IMR-90 (cell line): ENCODE measurements around the gene TTLL8. TPM values are rescaled to one million over a fixed set of nuclear protein-coding genes. Genes with fewer than 3 reads are reported as not detected.

ENCODE experiments used
- ATAC-seq: fragments of 200-7000 bp; cut with Tn5 transposase; 2 replicates; pipeline ENCODE4 v1.9.1; 2020; ENCODE audit warnings: low read depth, mild to moderate bottlenecking, moderate library complexity
- BruUV-seq: library from RNA; stranded (reverse); fragments of 400-500 nt; replicated peaks from 2 replicates; lab custom pipeline; 2021; lab: Mats Ljungman, UMichigan
- CTCF ChIA-PET: fragments of 300-600 bp; formaldehyde crosslinking; extraction: SDS; loops from one replicate; lab custom pipeline; 2021; ENCODE audit warnings: antibody characterized with exemption; lab: Yijun Ruan, JAX
- POLR2A ChIA-PET: fragments of 300-600 bp; sonication (Branson Sonifier 250); formaldehyde crosslinking; loops from one replicate; lab custom pipeline; 2022; ENCODE audit warnings: antibody characterized with exemption; ENCODE audit not compliant: unreplicated experiment; lab: Charles Lee
- DNase-seq: peaks from one replicate; pipeline ENCODE4 v3.0.0; 2013
- H2AFZ ChIP-seq: replicated peaks from 2 replicates; pipeline ENCODE3; 2013; ENCODE audit warnings: low read length, mild to moderate bottlenecking; ENCODE audit not compliant: poor library complexity
- H2AK5ac ChIP-seq: 2 replicates; pipeline ENCODE4 v1.6.1; 2013; ENCODE audit warnings: low read depth, low read length, inconsistent platforms
- H2AK9ac ChIP-seq: replicated peaks from 2 replicates; pipeline ENCODE3; 2013; ENCODE audit warnings: mild to moderate bottlenecking, low read depth, low read length, moderate library complexity; ENCODE audit not compliant: poor library complexity
- H2BK120ac ChIP-seq: 2 replicates; pipeline ENCODE4 v1.6.1; 2013; ENCODE audit warnings: low read depth, low read length, inconsistent platforms
- H2BK15ac ChIP-seq: 3 replicates; pipeline ENCODE4 v1.6.1; 2013; ENCODE audit warnings: low read depth, low read length, inconsistent platforms
- H2BK20ac ChIP-seq: 2 replicates; pipeline ENCODE4 v1.6.1; 2013; ENCODE audit warnings: low read depth, mild to moderate bottlenecking, inconsistent platforms, low read length, moderate library complexity
- H2BK5ac ChIP-seq: 2 replicates; pipeline ENCODE4 v1.6.1; 2013; ENCODE audit warnings: mild to moderate bottlenecking, low read depth, low read length, inconsistent platforms; ENCODE audit not compliant: poor library complexity, severe bottlenecking
- H3K14ac ChIP-seq: replicated peaks from 2 replicates; pipeline ENCODE4 v1.6.1; 2013; ENCODE audit warnings: low read depth, low read length, inconsistent platforms
- H3K18ac ChIP-seq: 2 replicates; pipeline ENCODE4 v1.6.1; 2013; ENCODE audit warnings: low read depth, low read length, control low read depth
- H3K23ac ChIP-seq: 2 replicates; pipeline ENCODE4 v1.6.1; 2013; ENCODE audit warnings: low read depth, low read length, inconsistent platforms
- H3K27ac ChIP-seq: 2 replicates; pipeline ENCODE4 v1.5.1; 2013; ENCODE audit warnings: mild to moderate bottlenecking, control low read depth, low read length; ENCODE audit not compliant: insufficient read depth
- H3K27me3 ChIP-seq: 2 replicates; pipeline ENCODE4 v1.6.1; 2013; ENCODE audit warnings: low read length; ENCODE audit not compliant: control insufficient read depth, insufficient read depth
- H3K36me3 ChIP-seq: 2 replicates; pipeline ENCODE4 v1.6.1; 2013; ENCODE audit warnings: low read length, mixed read lengths; ENCODE audit not compliant: control insufficient read depth, insufficient read depth
- H3K4ac ChIP-seq: 2 replicates; pipeline ENCODE4 v1.6.1; 2013; ENCODE audit warnings: low read depth, low read length, inconsistent platforms
- H3K4me1 ChIP-seq: 2 replicates; pipeline ENCODE4 v1.6.1; 2013; ENCODE audit warnings: low read length, mixed read lengths; ENCODE audit not compliant: control insufficient read depth, insufficient read depth
- H3K4me2 ChIP-seq: 2 replicates; pipeline ENCODE4 v1.6.1; 2013; ENCODE audit warnings: low read depth, mild to moderate bottlenecking, control low read depth, low read length, moderate library complexity
- H3K4me3 ChIP-seq: 2 replicates; pipeline ENCODE4 v1.5.1; 2013; ENCODE audit warnings: low read depth, mild to moderate bottlenecking, control low read depth, low read length, moderate library complexity; ENCODE audit not compliant: insufficient read depth
- H3K56ac ChIP-seq: 2 replicates; pipeline ENCODE4 v1.6.1; 2013; ENCODE audit warnings: low read length, inconsistent platforms; ENCODE audit not compliant: insufficient read depth; ENCODE audit errors: extremely low read depth
- H3K79me1 ChIP-seq, 2 experiments: 2 replicates each; pipeline ENCODE4 v1.6.1; 2013; ENCODE audit warnings: low read length in 2 of 2, inconsistent platforms in 1 of 2, low read depth in 1 of 2
- H3K9ac ChIP-seq: 2 replicates; pipeline ENCODE4 v1.6.1; 2013; ENCODE audit warnings: low read depth, low read length, control low read depth
- H3K9me1 ChIP-seq: 2 replicates; pipeline ENCODE4 v1.6.1; 2013; ENCODE audit warnings: low read length, inconsistent platforms; ENCODE audit not compliant: insufficient read depth
- H3K9me3 ChIP-seq: 2 replicates; pipeline ENCODE4 v1.6.1; 2013; ENCODE audit warnings: low read length; ENCODE audit not compliant: control insufficient read depth, insufficient read depth
- H4K20me1 ChIP-seq: 2 replicates; pipeline ENCODE4 v1.6.1; 2013; ENCODE audit warnings: low read length, inconsistent platforms; ENCODE audit not compliant: insufficient read depth
- H4K5ac ChIP-seq: 2 replicates; pipeline ENCODE4 v1.6.1; 2013; ENCODE audit warnings: mild to moderate bottlenecking, low read depth, low read length, control low read depth
- H4K8ac ChIP-seq, 2 experiments: 2 replicates each; pipeline ENCODE4 v1.6.1; 2013; ENCODE audit warnings: low read depth in 2 of 2, low read length in 2 of 2, control low read depth in 1 of 2, inconsistent platforms in 1 of 2
- H4K91ac ChIP-seq: 2 replicates; pipeline ENCODE4 v1.6.1; 2013; ENCODE audit warnings: low read depth, low read length, inconsistent platforms; ENCODE audit not compliant: insufficient read depth
- BHLHE40 ChIP-seq: fragments of 150-350 bp; IDR thresholded peaks from 2 replicates; pipeline ENCODE4 v1.6.1; 2016; ENCODE audit warnings: mild to moderate bottlenecking, low read depth, low read length
- CEBPB ChIP-seq: IDR thresholded peaks from 2 replicates; pipeline ENCODE4 v1.6.1; 2012; ENCODE audit warnings: low read depth, low read length, improper control_type of control experiment
- CHD1 ChIP-seq: IDR thresholded peaks from 2 replicates; pipeline ENCODE4 v1.6.1; 2012; ENCODE audit warnings: low read depth, low read length, improper control_type of control experiment
- FOS ChIP-seq: fragments of 150-350 bp; IDR thresholded peaks from 2 replicates; pipeline ENCODE4 v1.6.1; 2016; ENCODE audit warnings: low read depth, low read length
- MAFK ChIP-seq: IDR thresholded peaks from 2 replicates; pipeline ENCODE4 v1.6.1; 2012; ENCODE audit warnings: low read depth, low read length, improper control_type of control experiment
- MAZ ChIP-seq: IDR thresholded peaks from 2 replicates; pipeline ENCODE4 v1.6.1; 2012; ENCODE audit warnings: low read depth, mild to moderate bottlenecking, low read length, improper control_type of control experiment, moderate library complexity, borderline replicate concordance
- MXI1 ChIP-seq: IDR thresholded peaks from 2 replicates; pipeline ENCODE4 v1.6.1; 2012; ENCODE audit warnings: low read depth, mild to moderate bottlenecking, low read length, moderate library complexity, borderline replicate concordance
- NFE2L2 ChIP-seq: fragments of 150-350 bp; IDR thresholded peaks from 2 replicates; pipeline ENCODE4 v1.6.1; 2016; ENCODE audit warnings: low read depth, mild to moderate bottlenecking, low read length
- RCOR1 ChIP-seq: IDR thresholded peaks from 2 replicates; pipeline ENCODE4 v1.6.1; 2012; ENCODE audit warnings: mild to moderate bottlenecking, low read length, improper control_type of control experiment; ENCODE audit not compliant: insufficient replicate concordance
- RFX5 ChIP-seq: IDR thresholded peaks from 2 replicates; pipeline ENCODE4 v1.8.0; 2012; ENCODE audit warnings: low read depth, mild to moderate bottlenecking, low read length, moderate library complexity
- SMC3 ChIP-seq: fragments of 150-350 bp; IDR thresholded peaks from 2 replicates; pipeline ENCODE4 v1.6.1; 2016; ENCODE audit warnings: low read depth, mild to moderate bottlenecking, antibody characterized with exemption, low read length, moderate library complexity
- WGBS, 2 experiments: methylation state at CpG; one replicate each; pipeline versions ENCODE4 v1.1.5 to v1.1.7; 2013; ENCODE audit warnings: missing lambda C conversion rate in 2 of 2; ENCODE audit not compliant: insufficient read length in 1 of 2; ENCODE audit errors: extremely low coverage in 2 of 2; 5-methylcytosine and 5-hydroxymethylcytosine counted together
- dilution Hi-C: fragments of 300-500 bp; cut with HindIII; formaldehyde crosslinking; loops from one replicate; pipeline ENCODE4 v1.14.3; 2018; ENCODE audit warnings: low sequenced_read_pairs; ENCODE audit not compliant: unreplicated experiment
- in situ Hi-C: fragments of 300-500 bp; cut with MboI; formaldehyde crosslinking; loops from 3 replicates; pipeline ENCODE4 v1.14.3; 2019; ENCODE audit warnings: low sequenced_read_pairs, inconsistent platforms, mixed read lengths
- intact Hi-C: fragments of 100-400 bp; cut with micrococcal nuclease; formaldehyde crosslinking; loops from 2 replicates; pipeline ENCODE4 v1.10.0; 2022
- polyA plus RNA-seq, 3 experiments: library from polyadenylated mRNA; depleted of rRNA; stranded (reverse); fragments of >200 nt; gene quantifications; 2 replicates each; pipeline ENCODE4 v1.2.3, GENCODE V29; 2012; ENCODE audit warnings: low replicate concordance in 1 of 3
- total RNA-seq: library from RNA; depleted of rRNA; stranded (reverse); fragments of >200 nt; gene quantifications from 2 replicates; pipeline ENCODE4 v1.2.3, GENCODE V29; 2012
- TF ChIP-seq, protein P1 (sequence below): fragments of 150-350 bp; IDR thresholded peaks from 2 replicates; pipeline ENCODE4 v1.6.1; 2017; ENCODE audit warnings: mild to moderate bottlenecking, antibody characterized with exemption, low read length, low read depth
- TF ChIP-seq, protein P2 (sequence below): fragments of 150-350 bp; IDR thresholded peaks from 2 replicates; pipeline ENCODE4 v1.6.1; 2016; ENCODE audit warnings: low read depth, mild to moderate bottlenecking, low read length, moderate library complexity, borderline replicate concordance
- TF ChIP-seq, protein P3 (sequence below): conservative IDR thresholded peaks from 2 replicates; pipeline ENCODE4 v1.5.1; 2012; ENCODE audit warnings: mild to moderate bottlenecking, low read depth, low read length, improper control_type of control experiment

TTLL8 gene
- total and polyA plus RNA-seq, 2 of the 4 experiments (the other 2 are of a cell fraction) = not detected

DNA sequence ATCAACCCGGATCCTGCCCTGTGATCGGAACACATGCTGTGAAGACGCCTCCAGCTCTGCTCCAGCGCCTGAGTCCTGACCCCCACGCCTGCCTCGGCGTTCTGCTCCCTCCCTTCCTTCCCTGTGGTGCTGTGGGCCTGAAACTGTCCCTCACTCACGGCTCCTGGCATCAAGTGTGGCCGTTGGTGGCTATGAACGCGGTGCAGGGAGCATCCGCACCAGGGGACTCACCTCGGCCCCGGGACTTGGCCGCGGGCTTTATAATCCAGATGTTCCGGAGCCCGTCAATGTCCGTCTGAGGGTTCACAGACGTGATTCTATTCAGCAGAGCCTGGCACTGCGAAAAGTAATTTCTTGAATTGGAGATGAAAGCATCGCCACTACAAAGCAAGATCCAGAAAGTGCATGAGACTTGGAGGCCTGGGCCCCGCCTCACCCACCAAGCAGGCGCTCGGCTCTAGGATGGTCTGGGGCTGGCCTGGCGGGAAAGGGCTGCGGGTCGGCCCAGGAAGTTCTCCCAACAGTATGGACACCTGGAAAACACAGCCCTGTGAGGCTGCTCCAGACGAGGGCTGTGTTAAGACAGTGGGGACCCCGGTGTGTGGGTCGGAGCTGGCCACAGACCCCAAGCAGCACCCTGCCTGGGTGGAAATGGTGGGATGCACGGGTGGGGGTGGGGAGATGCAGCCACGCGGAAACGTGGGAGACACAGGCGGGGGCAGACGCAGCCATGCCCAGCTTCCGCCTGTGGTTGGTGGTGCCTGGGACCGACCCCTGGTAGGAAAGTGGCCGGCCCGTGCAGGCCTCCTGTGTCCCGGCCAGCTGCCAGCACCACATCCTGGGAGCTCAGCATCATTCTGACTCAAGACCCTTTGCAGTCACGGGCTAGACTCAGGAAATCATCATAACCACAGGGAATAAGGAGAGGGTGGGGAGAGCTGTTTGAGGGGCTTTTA lies 23.7 kb downstream of the TTLL8 start:
- Histone ChIP-seq H4K91ac (no peak overlapping the region), H3K4ac (no peak overlapping the region), H3K9me3 (peaks cover 4% of the 10 kb centered on the region), H3K9me1 (no peaks in the 10 kb centered on the region), H2AK9ac (no peak overlapping the region), H3K27me3 (peaks cover 18% of the 10 kb centered on the region), H2BK5ac (no peak overlapping the region), H4K8ac (no peak overlapping the region), H4K20me1 (no peaks in the 10 kb centered on the region), H4K5ac (no peak overlapping the region), H2AFZ (no peak overlapping the region), H3K27ac (no peak overlapping the region), H2BK20ac (no peak overlapping the region), H3K4me2 (no peak overlapping the region), H3K18ac (no peak overlapping the region), H2BK15ac (no peak overlapping the region), H3K14ac (no peak overlapping the region), H3K4me3 (no peak overlapping the region), H3K9ac (no peak overlapping the region), H2BK120ac (no peak overlapping the region), H3K4me1 (no peaks in the 10 kb centered on the region; the same call in 1 of the 2 replicates), H3K56ac (no peak overlapping the region), H3K23ac (no peak overlapping the region), H2AK5ac (no peak overlapping the region), H3K36me3 (no peaks in the 10 kb centered on the region), H3K79me1 (no peaks in the 10 kb centered on the region)
- TF ChIP-seq, protein P1, sequence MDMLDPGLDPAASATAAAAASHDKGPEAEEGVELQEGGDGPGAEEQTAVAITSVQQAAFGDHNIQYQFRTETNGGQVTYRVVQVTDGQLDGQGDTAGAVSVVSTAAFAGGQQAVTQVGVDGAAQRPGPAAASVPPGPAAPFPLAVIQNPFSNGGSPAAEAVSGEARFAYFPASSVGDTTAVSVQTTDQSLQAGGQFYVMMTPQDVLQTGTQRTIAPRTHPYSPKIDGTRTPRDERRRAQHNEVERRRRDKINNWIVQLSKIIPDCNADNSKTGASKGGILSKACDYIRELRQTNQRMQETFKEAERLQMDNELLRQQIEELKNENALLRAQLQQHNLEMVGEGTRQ = no peak
- TF ChIP-seq, protein P2, sequence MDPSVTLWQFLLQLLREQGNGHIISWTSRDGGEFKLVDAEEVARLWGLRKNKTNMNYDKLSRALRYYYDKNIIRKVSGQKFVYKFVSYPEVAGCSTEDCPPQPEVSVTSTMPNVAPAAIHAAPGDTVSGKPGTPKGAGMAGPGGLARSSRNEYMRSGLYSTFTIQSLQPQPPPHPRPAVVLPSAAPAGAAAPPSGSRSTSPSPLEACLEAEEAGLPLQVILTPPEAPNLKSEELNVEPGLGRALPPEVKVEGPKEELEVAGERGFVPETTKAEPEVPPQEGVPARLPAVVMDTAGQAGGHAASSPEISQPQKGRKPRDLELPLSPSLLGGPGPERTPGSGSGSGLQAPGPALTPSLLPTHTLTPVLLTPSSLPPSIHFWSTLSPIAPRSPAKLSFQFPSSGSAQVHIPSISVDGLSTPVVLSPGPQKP = no peak
- TF ChIP-seq BHLHE40 = no peak
- TF ChIP-seq SMC3 = no peak
- TF ChIP-seq, protein P3, sequence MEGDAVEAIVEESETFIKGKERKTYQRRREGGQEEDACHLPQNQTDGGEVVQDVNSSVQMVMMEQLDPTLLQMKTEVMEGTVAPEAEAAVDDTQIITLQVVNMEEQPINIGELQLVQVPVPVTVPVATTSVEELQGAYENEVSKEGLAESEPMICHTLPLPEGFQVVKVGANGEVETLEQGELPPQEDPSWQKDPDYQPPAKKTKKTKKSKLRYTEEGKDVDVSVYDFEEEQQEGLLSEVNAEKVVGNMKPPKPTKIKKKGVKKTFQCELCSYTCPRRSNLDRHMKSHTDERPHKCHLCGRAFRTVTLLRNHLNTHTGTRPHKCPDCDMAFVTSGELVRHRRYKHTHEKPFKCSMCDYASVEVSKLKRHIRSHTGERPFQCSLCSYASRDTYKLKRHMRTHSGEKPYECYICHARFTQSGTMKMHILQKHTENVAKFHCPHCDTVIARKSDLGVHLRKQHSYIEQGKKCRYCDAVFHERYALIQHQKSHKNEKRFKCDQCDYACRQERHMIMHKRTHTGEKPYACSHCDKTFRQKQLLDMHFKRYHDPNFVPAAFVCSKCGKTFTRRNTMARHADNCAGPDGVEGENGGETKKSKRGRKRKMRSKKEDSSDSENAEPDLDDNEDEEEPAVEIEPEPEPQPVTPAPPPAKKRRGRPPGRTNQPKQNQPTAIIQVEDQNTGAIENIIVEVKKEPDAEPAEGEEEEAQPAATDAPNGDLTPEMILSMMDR = no peak
- no peak for TF ChIP-seq CHD1
- TF ChIP-seq MAFK = no peak
- TF ChIP-seq MXI1 = no peak
- no peak for TF ChIP-seq NFE2L2
- TF ChIP-seq CEBPB = no peak
- TF ChIP-seq MAZ = no peak
- TF ChIP-seq RFX5 = no peak
- TF ChIP-seq FOS = no peak
- no peak for TF ChIP-seq RCOR1
- POLR2A ChIA-PET = no interaction called here
- no peak for DNase-seq
- dilution Hi-C loops = no loop called here
- in situ Hi-C loops = loop anchor here (5.0 kb wide), 1 partner anchor 102 kb away; no protein-coding TSS in a partner anchor
- intact Hi-C loops = no loop called here
- ATAC-seq = no peak
- no TSS peak for BruUV-seq
- WGBS, 2 experiments = 79% methylated on average over 15 of the region's 43 CpGs; no CpG with 5 or more reads in 1 of the 2 experiments
- CTCF ChIA-PET = no interaction called here
